H1 (cell line): Measurements from ENCODE around the gene TMEM164. TPM values are rescaled to one million over a fixed set of nuclear protein-coding genes. Genes with fewer than 3 reads are reported as not detected.

ENCODE experiments used
- CTCF ChIA-PET: fragments of 300-600 bp; sonication (Branson Sonifier 250); formaldehyde crosslinking; loops from one replicate; lab custom pipeline; 2021; ENCODE audit not compliant: partially characterized antibody; lab: Charles Lee
- POLR2A ChIA-PET: fragments of 300-600 bp; sonication (Branson Sonifier 250); formaldehyde crosslinking; loops from one replicate; lab custom pipeline; 2021; ENCODE audit warnings: inconsistent platforms; ENCODE audit not compliant: partially characterized antibody; lab: Charles Lee
- DNase-seq, 2 experiments: peaks; one replicate each; pipeline versions ENCODE4 v3.0.0 to v3.0.0-alpha.2; 2010 to 2022; ENCODE audit warnings: low spot score in 2 of 2, low read depth in 1 of 2, mixed read lengths in 1 of 2
- FAIRE-seq: peaks from 2 replicates; lab custom pipeline; 2011; peaks lifted over from hg19 to GRCh38; lab: Jason Lieb, UNC
- H2AFZ ChIP-seq: 2 replicates; pipeline ENCODE4 v1.8.1; 2012; ENCODE audit warnings: low read length, inconsistent platforms
- H2AK5ac ChIP-seq: 2 replicates; pipeline ENCODE4 v1.6.1; 2013; ENCODE audit warnings: low read depth, low read length
- H2BK120ac ChIP-seq: replicated peaks from 2 replicates; pipeline ENCODE3; 2013; ENCODE audit warnings: low read depth, low read length, inconsistent platforms
- H2BK12ac ChIP-seq: 2 replicates; pipeline ENCODE4 v1.6.1; 2013; ENCODE audit warnings: low read depth, low read length
- H2BK15ac ChIP-seq: 2 replicates; pipeline ENCODE4 v1.6.1; 2013; ENCODE audit warnings: low read length
- H2BK20ac ChIP-seq: 2 replicates; pipeline ENCODE4 v1.6.1; 2013; ENCODE audit warnings: low read length
- H2BK5ac ChIP-seq: 2 replicates; pipeline ENCODE4 v1.6.1; 2013; ENCODE audit warnings: low read depth, low read length
- H3K14ac ChIP-seq: 2 replicates; pipeline ENCODE4 v1.6.1; 2013; ENCODE audit warnings: inconsistent platforms; ENCODE audit not compliant: insufficient read length
- H3K18ac ChIP-seq: 2 replicates; pipeline ENCODE4 v1.6.1; 2013; ENCODE audit warnings: low read length; ENCODE audit errors: extremely low read depth
- H3K23ac ChIP-seq: 2 replicates; pipeline ENCODE4 v1.6.1; 2013; ENCODE audit warnings: inconsistent platforms; ENCODE audit not compliant: insufficient read length
- H3K23me2 ChIP-seq: 2 replicates; pipeline ENCODE4 v1.6.1; 2013; ENCODE audit warnings: low read depth, low read length
- H3K27ac ChIP-seq: 2 replicates; pipeline ENCODE4 v1.6.1; 2011; ENCODE audit warnings: low read depth, low read length, inconsistent platforms
- H3K27me3 ChIP-seq, 4 experiments: replicated peaks in 1 of 4; 1 replicate in 1 of 4; 2 replicates in 3 of 4; pipeline versions ENCODE4 v1.6.1 to v1.8.1; 2011 to 2013; ENCODE audit warnings: low read length in 3 of 4, mild to moderate bottlenecking in 3 of 4, inconsistent platforms in 2 of 4, mixed read lengths in 2 of 4, moderate library complexity in 1 of 4; ENCODE audit not compliant: control insufficient read depth in 3 of 4, insufficient read depth in 3 of 4; ENCODE audit errors: extremely low read depth in 1 of 4
- H3K36me3 ChIP-seq, 4 experiments: 2 replicates each; pipeline versions ENCODE4 v1.6.1 to v1.8.1; 2011 to 2013; ENCODE audit warnings: mild to moderate bottlenecking in 4 of 4, low read length in 3 of 4, moderate library complexity in 2 of 4, control low read depth in 1 of 4, inconsistent platforms in 1 of 4; ENCODE audit not compliant: insufficient read depth in 4 of 4, control insufficient read depth in 2 of 4
- H3K4ac ChIP-seq: replicated peaks from 2 replicates; pipeline ENCODE3; 2013; ENCODE audit warnings: low read length, low read depth, mixed read lengths, inconsistent platforms; ENCODE audit not compliant: insufficient read length
- H3K4me1 ChIP-seq, 4 experiments: replicated peaks in 1 of 4; 1 replicate in 1 of 4; 2 replicates in 3 of 4; pipeline versions ENCODE4 v1.6.1 to v1.8.1; 2011 to 2013; ENCODE audit warnings: low read length in 3 of 4, inconsistent platforms in 2 of 4, mixed read lengths in 1 of 4; ENCODE audit not compliant: insufficient read depth in 4 of 4, control insufficient read depth in 3 of 4
- H3K4me2 ChIP-seq, 2 experiments: 2 replicates each; pipeline versions ENCODE4 v1.6.1 to v1.8.1; 2011 to 2013; ENCODE audit warnings: low read depth in 2 of 2, low read length in 2 of 2, control low read depth in 1 of 2, inconsistent platforms in 1 of 2, mild to moderate bottlenecking in 1 of 2; ENCODE audit not compliant: insufficient read depth in 1 of 2
- H3K4me3 ChIP-seq, 4 experiments: fragments of 200-600, 300-600 bp in 1 of 4; sonication (generic), shearing (Covaris generic), sonication (Bioruptor Twin) in 1 of 4; 2 replicates each; pipeline versions ENCODE4 v1.5.1 to v1.8.1; 2011 to 2016; ENCODE audit warnings: low read length in 4 of 4, low read depth in 3 of 4, control low read depth in 2 of 4, inconsistent platforms in 2 of 4, mild to moderate bottlenecking in 2 of 4, mixed read lengths in 1 of 4, moderate library complexity in 1 of 4; ENCODE audit not compliant: insufficient read depth in 2 of 4; ENCODE audit errors: extremely low read depth in 1 of 4
- H3K56ac ChIP-seq: replicated peaks from 2 replicates; pipeline ENCODE3; 2013; ENCODE audit warnings: low read depth, mild to moderate bottlenecking, mixed read lengths, low read length, inconsistent platforms; ENCODE audit not compliant: insufficient read length
- H3K79me1 ChIP-seq: 2 replicates; pipeline ENCODE4 v1.6.1; 2013; ENCODE audit warnings: low read depth, low read length, control low read depth
- H3K79me2 ChIP-seq, 2 experiments: 2 replicates each; pipeline versions ENCODE4 v1.6.1 to v1.8.1; 2012 to 2013; ENCODE audit warnings: low read length in 2 of 2, mild to moderate bottlenecking in 2 of 2, inconsistent platforms in 1 of 2; ENCODE audit not compliant: insufficient read depth in 2 of 2, control insufficient read depth in 1 of 2
- H3K9ac ChIP-seq, 4 experiments: replicated peaks in 1 of 4; 1 replicate in 1 of 4; 2 replicates in 3 of 4; pipeline versions ENCODE4 v1.6.1 to v1.8.1; 2011 to 2013; ENCODE audit warnings: low read depth in 3 of 4, low read length in 3 of 4, control low read depth in 2 of 4, mild to moderate bottlenecking in 2 of 4, moderate library complexity in 2 of 4, inconsistent platforms in 1 of 4; ENCODE audit errors: extremely low read depth in 1 of 4
- H3K9me3 ChIP-seq, 2 experiments: 2 replicates each; pipeline versions ENCODE4 v1.6.1 to v1.8.1; 2012 to 2013; ENCODE audit warnings: mild to moderate bottlenecking in 2 of 2, moderate library complexity in 2 of 2, control low read depth in 1 of 2, inconsistent platforms in 1 of 2, low read depth in 1 of 2, low read length in 1 of 2, mixed read lengths in 1 of 2; ENCODE audit not compliant: insufficient read depth in 2 of 2
- H4K20me1 ChIP-seq, 2 experiments: replicated peaks in 1 of 2; 2 replicates each; pipeline versions ENCODE3 to v1.8.1; 2011 to 2013; ENCODE audit warnings: inconsistent platforms in 2 of 2, low read length in 2 of 2, mild to moderate bottlenecking in 1 of 2; ENCODE audit not compliant: insufficient read depth in 2 of 2, control insufficient read depth in 1 of 2
- H4K5ac ChIP-seq: 2 replicates; pipeline ENCODE4 v1.6.1; 2013; ENCODE audit warnings: low read length, low read depth, mixed read lengths, inconsistent platforms; ENCODE audit not compliant: insufficient read length
- H4K8ac ChIP-seq: 2 replicates; pipeline ENCODE4 v1.8.0; 2013; ENCODE audit warnings: mild to moderate bottlenecking, moderate library complexity, low read length, inconsistent platforms; ENCODE audit not compliant: insufficient read depth; ENCODE audit errors: extremely low read depth
- H4K91ac ChIP-seq: replicated peaks from 2 replicates; pipeline ENCODE3; 2013; ENCODE audit warnings: low read length, mixed read lengths, inconsistent platforms; ENCODE audit not compliant: insufficient read length
- CBX5 ChIP-seq: fragments of 300-800, 300-1000 bp; sonication (generic); IDR thresholded peaks from 2 replicates; pipeline ENCODE4 v1.7.1; 2016; ENCODE audit warnings: antibody characterized with exemption, low read length, low read depth
- CEBPB ChIP-seq: IDR thresholded peaks from 2 replicates; pipeline ENCODE4 v1.6.1; 2012; ENCODE audit warnings: low read depth, low read length
- EP300 ChIP-seq, 2 experiments: IDR thresholded peaks; 1 replicate in 1 of 2; 2 replicates in 1 of 2; pipeline ENCODE4 v1.6.1; 2011 to 2012; ENCODE audit warnings: low read depth in 2 of 2, low read length in 2 of 2, mild to moderate bottlenecking in 2 of 2, borderline replicate concordance in 1 of 2, inconsistent platforms in 1 of 2, moderate library complexity in 1 of 2
- FOSL1 ChIP-seq: IDR thresholded peaks from 2 replicates; pipeline ENCODE4 v1.6.1; 2011; ENCODE audit warnings: mild to moderate bottlenecking, low read depth, low read length, moderate library complexity; ENCODE audit not compliant: insufficient read depth
- JUN ChIP-seq: IDR thresholded peaks from 2 replicates; pipeline ENCODE4 v1.6.1; 2011; ENCODE audit warnings: low read depth, mild to moderate bottlenecking, improper control_type of control experiment, low read length
- KDM4A ChIP-seq: IDR thresholded peaks from one replicate; pipeline ENCODE4 v1.7.1; 2012; ENCODE audit warnings: low read depth, mild to moderate bottlenecking, moderate library complexity, low read length, inconsistent platforms; ENCODE audit not compliant: severe bottlenecking
- POU5F1 ChIP-seq: IDR thresholded peaks from 2 replicates; pipeline ENCODE4 v1.6.1; 2011; ENCODE audit warnings: low read depth, mild to moderate bottlenecking, low read length, moderate library complexity
- RAD21 ChIP-seq, 2 experiments: IDR thresholded peaks in 1 of 2; conservative IDR thresholded peaks in 1 of 2; 2 replicates each; pipeline ENCODE4 v1.6.1; 2011; ENCODE audit warnings: low read depth in 2 of 2, low read length in 2 of 2, improper control_type of control experiment in 1 of 2, inconsistent platforms in 1 of 2, mild to moderate bottlenecking in 1 of 2, moderate library complexity in 1 of 2
- TAF1 ChIP-seq: IDR thresholded peaks from 2 replicates; pipeline ENCODE4 v1.6.1; 2011; ENCODE audit warnings: mild to moderate bottlenecking, low read depth, low read length
- TCF12 ChIP-seq: IDR thresholded peaks from 2 replicates; pipeline ENCODE4 v1.6.1; 2011; ENCODE audit warnings: low read depth, mild to moderate bottlenecking, low read length
- WGBS, 2 experiments: shearing (Covaris generic) in 1 of 2; methylation state at CpG; one replicate each; pipeline versions ENCODE4 v1.1.6 to v1.1.7; 2013 to 2015; ENCODE audit warnings: low lambda C conversion rate in 2 of 2, mixed read lengths in 2 of 2, inconsistent platforms in 1 of 2, low coverage in 1 of 2, missing lambda C conversion rate in 1 of 2; ENCODE audit not compliant: insufficient replicate concordance in 2 of 2, insufficient coverage in 1 of 2, insufficient read length in 1 of 2; ENCODE audit errors: extremely low coverage in 1 of 2, missing lambda C conversion rate in 1 of 2; 5-methylcytosine and 5-hydroxymethylcytosine counted together
- polyA plus RNA-seq, 7 experiments: library from polyadenylated mRNA; depleted of rRNA in 3 of 7; stranded (reverse) in 5 of 7; unstranded in 2 of 7; fragments of >200 nt in 5 of 7; fragments of 200-250 nt in 2 of 7; gene quantifications; 1 replicate in 5 of 7; 2 replicates in 1 of 7; 4 replicates in 1 of 7; pipeline versions ENCODE4 v1.2.1 to v1.2.3, GENCODE V29; 2011 to 2013; ENCODE audit warnings: missing spikeins in 2 of 7, mixed read lengths in 2 of 7
- total RNA-seq: library from RNA; stranded (reverse); fragmentation: NEBNext Ultra II Directional; extraction: Animal tissue kit (Norgen Biotek cat#: 25700); gene quantifications from 2 replicates; pipeline ENCODE4 v1.2.1, GENCODE V29; 2021
- TF ChIP-seq, protein P1 (sequence below): IDR thresholded peaks from 2 replicates; pipeline ENCODE4 v1.6.1; 2012; ENCODE audit warnings: inconsistent platforms
- TF ChIP-seq, protein P2 (sequence below): IDR thresholded peaks from 2 replicates; pipeline ENCODE4 v1.6.1; 2012; ENCODE audit warnings: low read length, inconsistent platforms

Gene TMEM164
- total and polyA plus RNA-seq, 2 of the 8 experiments (the other 6 are each of a cell fraction or from before 2014, with no cell fraction given): 7.3 to 14.8 TPM

DNA sequence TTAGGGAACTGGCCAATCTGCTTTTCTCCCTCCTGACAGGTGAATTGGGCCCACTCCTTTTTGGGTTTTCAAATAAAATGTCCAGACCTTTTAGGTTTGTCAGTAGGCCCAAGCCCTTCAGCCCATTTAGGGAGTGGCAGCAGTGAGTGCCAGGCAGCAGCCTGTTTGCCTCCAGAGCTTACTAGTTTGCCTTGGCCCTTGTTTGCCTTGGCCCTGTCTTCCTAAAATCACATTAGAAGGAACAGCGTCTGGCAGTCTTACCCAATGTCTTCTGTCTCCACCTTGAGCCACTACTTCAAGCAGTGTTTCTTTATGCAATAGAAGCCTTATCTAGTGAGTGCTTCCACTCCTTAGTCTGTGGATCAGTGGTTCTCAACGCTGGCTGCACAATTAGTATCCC, 117.1 kb downstream of the TMEM164 start:
- no peaks in the 10 kb centered on the region for H3K27me3 ChIP-seq
- FAIRE-seq: no peak
- H3K18ac ChIP-seq: no peak overlapping the region
- H3K79me2 ChIP-seq: no peaks in the 10 kb centered on the region
- no peaks in the 10 kb centered on the region for H3K9me3 ChIP-seq
- H3K4me1 ChIP-seq: no peaks in the 10 kb centered on the region
- no peak overlapping the region for H3K56ac ChIP-seq
- no peak overlapping the region for H3K4ac ChIP-seq
- no peak overlapping the region for H3K4me2 ChIP-seq
- H3K4me3 ChIP-seq: no peak overlapping the region
- no peak overlapping the region for H2BK12ac ChIP-seq
- no peak overlapping the region for H3K27ac ChIP-seq
- no peak overlapping the region for H4K5ac ChIP-seq
- no peak overlapping the region for H2BK20ac ChIP-seq
- WGBS, 2 experiments: 100% methylated on average over 2 of the region's 2 CpGs; no CpG with 5 or more reads in 1 of the 2 experiments
- POLR2A ChIA-PET: no interaction called here
- H3K14ac ChIP-seq: no peak overlapping the region
- no peak for DNase-seq
- H4K91ac ChIP-seq: no peak overlapping the region
- no peaks in the 10 kb centered on the region for H3K23me2 ChIP-seq
- H4K20me1 ChIP-seq: no peaks in the 10 kb centered on the region
- no peaks in the 10 kb centered on the region for H3K79me1 ChIP-seq
- no peak overlapping the region for H2BK120ac ChIP-seq
- H2AK5ac ChIP-seq: no peak overlapping the region
- no peak overlapping the region for H3K23ac ChIP-seq
- H3K36me3 ChIP-seq: no peaks in the 10 kb centered on the region
- H2AFZ ChIP-seq: no peak overlapping the region
- H3K9ac ChIP-seq: no peak overlapping the region
- CTCF ChIA-PET: no interaction called here
- H2BK15ac ChIP-seq: no peak overlapping the region
- no peak overlapping the region for H4K8ac ChIP-seq
- no peak overlapping the region for H2BK5ac ChIP-seq
- TF ChIP-seq KDM4A (no peak), TAF1 (no peak), POU5F1 (no peak), TCF12 (no peak), RAD21 (IDR thresholded peaks at IDR 0.05 in 1 of 2, conservative IDR thresholded peaks at IDR 0.05 in 1 of 2; ENCODE audit: low read depth in 2 of 2, low read length in 2 of 2) (no peak), CEBPB (no peak), JUN (no peak), CBX5 (no peak), FOSL1 (no peak), EP300 (IDR thresholded peaks at IDR 0.05; ENCODE audit: borderline replicate concordance in 1 of 2, low read depth in 2 of 2, low read length in 2 of 2) (no peak)
- TF ChIP-seq, protein P1, sequence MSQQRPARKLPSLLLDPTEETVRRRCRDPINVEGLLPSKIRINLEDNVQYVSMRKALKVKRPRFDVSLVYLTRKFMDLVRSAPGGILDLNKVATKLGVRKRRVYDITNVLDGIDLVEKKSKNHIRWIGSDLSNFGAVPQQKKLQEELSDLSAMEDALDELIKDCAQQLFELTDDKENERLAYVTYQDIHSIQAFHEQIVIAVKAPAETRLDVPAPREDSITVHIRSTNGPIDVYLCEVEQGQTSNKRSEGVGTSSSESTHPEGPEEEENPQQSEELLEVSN: no peak
- TF ChIP-seq, protein P2, sequence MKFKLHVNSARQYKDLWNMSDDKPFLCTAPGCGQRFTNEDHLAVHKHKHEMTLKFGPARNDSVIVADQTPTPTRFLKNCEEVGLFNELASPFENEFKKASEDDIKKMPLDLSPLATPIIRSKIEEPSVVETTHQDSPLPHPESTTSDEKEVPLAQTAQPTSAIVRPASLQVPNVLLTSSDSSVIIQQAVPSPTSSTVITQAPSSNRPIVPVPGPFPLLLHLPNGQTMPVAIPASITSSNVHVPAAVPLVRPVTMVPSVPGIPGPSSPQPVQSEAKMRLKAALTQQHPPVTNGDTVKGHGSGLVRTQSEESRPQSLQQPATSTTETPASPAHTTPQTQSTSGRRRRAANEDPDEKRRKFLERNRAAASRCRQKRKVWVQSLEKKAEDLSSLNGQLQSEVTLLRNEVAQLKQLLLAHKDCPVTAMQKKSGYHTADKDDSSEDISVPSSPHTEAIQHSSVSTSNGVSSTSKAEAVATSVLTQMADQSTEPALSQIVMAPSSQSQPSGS: no peak
